RWPE2 (cell line): ENCODE results near the gene SHTN1.
A peak's percentile ranks its signal among the peaks of the same experiment; 100 is the strongest.

Source experiments
- ATAC-seq: fragments of 200-7000 bp; cut with Tn5 transposase; 3 replicates; pipeline ENCODE4 v1.9.1; 2021; ENCODE audit warnings: low read depth
- DNase-seq: peaks from one replicate; pipeline ENCODE4 v3.0.0-alpha.2; 2020; ENCODE audit warnings: low spot score
- H3K27ac ChIP-seq: fragments of 450-650 bp; 2 replicates; pipeline ENCODE4 v1.5.1; 2017; ENCODE audit warnings: mild to moderate bottlenecking; ENCODE audit not compliant: poor library complexity, severe bottlenecking
- H3K27me3 ChIP-seq: fragments of 250-450 bp; sonication (Bioruptor Pico); 2 replicates; pipeline ENCODE4 v1.5.1; 2021; ENCODE audit warnings: mild to moderate bottlenecking, moderate library complexity; ENCODE audit not compliant: insufficient read depth, poor library complexity, severe bottlenecking
- H3K36me3 ChIP-seq: fragments of 250-450 bp; sonication (Bioruptor Pico); 2 replicates; pipeline ENCODE4 v1.5.1; 2020; ENCODE audit warnings: low read depth, mild to moderate bottlenecking, moderate library complexity
- H3K4me1 ChIP-seq: fragments of 250-450 bp; sonication (Bioruptor Pico); 2 replicates; pipeline ENCODE4 v1.5.1; 2021; ENCODE audit warnings: mild to moderate bottlenecking, moderate library complexity; ENCODE audit not compliant: insufficient read depth, poor library complexity, severe bottlenecking
- H3K4me3 ChIP-seq: fragments of 250-450 bp; sonication (Bioruptor Pico); 2 replicates; pipeline ENCODE4 v1.5.1; 2021; ENCODE audit warnings: mild to moderate bottlenecking, moderate library complexity; ENCODE audit not compliant: severe bottlenecking
- H3K9me3 ChIP-seq: fragments of 250-450 bp; sonication (Bioruptor Pico); 2 replicates; pipeline ENCODE4 v1.5.1; 2021; ENCODE audit warnings: mild to moderate bottlenecking, moderate library complexity; ENCODE audit not compliant: severe bottlenecking
- CTCF ChIP-seq: fragments of 450-650 bp; IDR thresholded peaks from one replicate; pipeline ENCODE4 v1.5.1; 2017; ENCODE audit warnings: mild to moderate bottlenecking, moderate library complexity; ENCODE audit not compliant: poor library complexity, severe bottlenecking

SHTN1 gene

GRCh38 chr10:116974456-116975005 is 30.5 kb downstream of the SHTN1 start:
- H3K27ac ChIP-seq = peak overlapping the region; percentile 85
- no peak overlapping the region for H3K4me3 ChIP-seq
- H3K4me1 ChIP-seq = peaks cover 18% of the 10 kb centered on the region
- H3K36me3 ChIP-seq = peaks cover 8% of the 10 kb centered on the region; the same call in 1 of the 2 replicates
- no peaks in the 10 kb centered on the region for H3K27me3 ChIP-seq
- no peaks in the 10 kb centered on the region for H3K9me3 ChIP-seq
- TF ChIP-seq CTCF = no peak
- DNase-seq (no peak), ATAC-seq (peak; percentile 90)

GRCh38 chr10:116973946-116974455 is 31.0 kb downstream of the SHTN1 start:
- ATAC-seq = peak; percentile 15; the same call in 1 of the 3 replicates

GRCh38 chr10:116973371-116973905 is 31.5 kb downstream of the SHTN1 start:
- TF ChIP-seq CTCF = no peak
- Histone ChIP-seq H3K4me1 (peaks cover 21% of the 10 kb centered on the region), H3K4me3 (no peak overlapping the region), H3K27ac (peak overlapping the region; percentile 85), H3K36me3 (peaks cover 10% of the 10 kb centered on the region), H3K27me3 (no peaks in the 10 kb centered on the region), H3K9me3 (no peaks in the 10 kb centered on the region)
- ATAC-seq (no peak), DNase-seq (no peak)

More at GRCh38 chr10:116973946-116974455, 31.0 kb downstream of the SHTN1 start:
- Histone ChIP-seq H3K27ac (peak overlapping the region; percentile 85), H3K4me3 (no peak overlapping the region), H3K36me3 (peaks cover 8% of the 10 kb centered on the region; the same call in 1 of the 2 replicates), H3K9me3 (no peaks in the 10 kb centered on the region), H3K4me1 (peaks cover 18% of the 10 kb centered on the region), H3K27me3 (no peaks in the 10 kb centered on the region)
- TF ChIP-seq CTCF = no peak
- DNase-seq = no peak

- peaks cover 14% of the 10 kb centered on the region for H3K36me3 ChIP-seq
- peaks cover 23% of the 10 kb centered on the region for H3K4me1 ChIP-seq
- DNase-seq (no peak), ATAC-seq (no peak)
- H3K9me3 ChIP-seq = no peaks in the 10 kb centered on the region
- no peaks in the 10 kb centered on the region for H3K27me3 ChIP-seq
- H3K4me3 ChIP-seq = no peak overlapping the region
- no peak for TF ChIP-seq CTCF
- H3K27ac ChIP-seq = no peak overlapping the region
Measured at GRCh38 chr10:116972131-116972530, 32.9 kb downstream of the SHTN1 start.

- H3K36me3 ChIP-seq = peaks cover 29% of the 10 kb centered on the region
- H3K27me3 ChIP-seq = no peaks in the 10 kb centered on the region
- H3K4me3 ChIP-seq = no peak overlapping the region
- TF ChIP-seq CTCF = no peak
- DNase-seq (no peak), ATAC-seq (no peak)
- peaks cover 21% of the 10 kb centered on the region for H3K4me1 ChIP-seq
- H3K9me3 ChIP-seq = no peaks in the 10 kb centered on the region
- no peak overlapping the region for H3K27ac ChIP-seq
Measured at GRCh38 chr10:116970050-116970449, 34.9 kb downstream of the SHTN1 start.
